DOHH2 (cell line): ENCODE results near the gene GCGR.

Experiments used
- H3F3A ChIP-seq: fragments of 200-600 bp; sonication (generic), shearing (Covaris generic); 2 replicates; pipeline ENCODE4 v1.6.0; 2016; ENCODE audit warnings: antibody characterized with exemption, mild to moderate bottlenecking; ENCODE audit not compliant: control insufficient read depth, insufficient read depth
- H3K27ac ChIP-seq: fragments of 200-600 bp; sonication (generic); 2 replicates; pipeline ENCODE4 v1.5.1; 2014; ENCODE audit warnings: low read depth, mild to moderate bottlenecking, low read length, moderate library complexity
- H3K27me3 ChIP-seq: fragments of 200-600 bp; sonication (generic); 2 replicates; pipeline ENCODE4 v1.6.1; 2014; ENCODE audit warnings: mild to moderate bottlenecking, low read length, mixed read lengths; ENCODE audit not compliant: control insufficient read depth
- H3K36me3 ChIP-seq: fragments of 200-600 bp; sonication (generic); 2 replicates; pipeline ENCODE4 v1.6.1; 2014; ENCODE audit warnings: mild to moderate bottlenecking, low read length, moderate library complexity, mixed read lengths; ENCODE audit not compliant: control insufficient read depth
- H3K4me1 ChIP-seq: fragments of 200-600 bp; sonication (generic); 2 replicates; pipeline ENCODE4 v1.6.1; 2014; ENCODE audit warnings: mild to moderate bottlenecking, low read length, mixed read lengths; ENCODE audit not compliant: control insufficient read depth
- H3K4me2 ChIP-seq: fragments of 200-600 bp; sonication (generic); 2 replicates; pipeline ENCODE4 v1.6.0; 2014; ENCODE audit warnings: mild to moderate bottlenecking, low read length, moderate library complexity
- H3K4me3 ChIP-seq: fragments of 200-600 bp; sonication (generic); 2 replicates; pipeline ENCODE4 v1.5.1; 2014; ENCODE audit warnings: mild to moderate bottlenecking, low read length, mixed read lengths
- H3K79me2 ChIP-seq: fragments of 200-600 bp; sonication (generic); 2 replicates; pipeline ENCODE4 v1.6.1; 2014; ENCODE audit warnings: mild to moderate bottlenecking, low read length, mixed read lengths; ENCODE audit not compliant: control insufficient read depth
- H3K9me2 ChIP-seq: fragments of 200-600 bp; sonication (generic); replicated peaks from 2 replicates; pipeline ENCODE4 v1.6.1; 2014; ENCODE audit warnings: mild to moderate bottlenecking, low read length, mixed read lengths; ENCODE audit not compliant: control insufficient read depth
- H3K9me3 ChIP-seq: fragments of 200-600 bp; sonication (generic); 2 replicates; pipeline ENCODE4 v1.6.1; 2014; ENCODE audit warnings: antibody characterized with exemption, low read length, mixed read lengths; ENCODE audit not compliant: control insufficient read depth, insufficient read depth
- H4K20me1 ChIP-seq: fragments of 200-600 bp; sonication (generic); 2 replicates; pipeline ENCODE4 v1.6.0; 2014; ENCODE audit warnings: low read depth, mild to moderate bottlenecking, antibody characterized with exemption, low read length, moderate library complexity; ENCODE audit not compliant: control insufficient read depth, insufficient read depth
- CTCF ChIP-seq: fragments of 200-600 bp; sonication (generic); IDR thresholded peaks from one replicate; pipeline ENCODE4 v1.5.1; 2014; ENCODE audit warnings: antibody characterized with exemption, mild to moderate bottlenecking, low read depth, low read length; ENCODE audit not compliant: poor library complexity, severe bottlenecking
- EZH2phosphoT487 ChIP-seq: fragments of 200-600 bp; sonication (generic); IDR thresholded peaks from 2 replicates; pipeline ENCODE4 v1.6.1; 2017; ENCODE audit warnings: borderline replicate concordance, mild to moderate bottlenecking, antibody characterized with exemption, low read length, moderate library complexity, mixed read lengths

GCGR gene

GRCh38 chr17:81806461-81807209 lies 2.7 kb downstream of the GCGR start:
- Histone ChIP-seq H4K20me1 (no peaks in the 10 kb centered on the region), H3K9me3 (no peaks in the 10 kb centered on the region), H3K4me2 (no peak overlapping the region), H3K27ac (no peak overlapping the region), H3K36me3 (no peaks in the 10 kb centered on the region), H3K4me3 (no peak overlapping the region), H3F3A (no peaks in the 10 kb centered on the region), H3K4me1 (no peaks in the 10 kb centered on the region), H3K79me2 (no peaks in the 10 kb centered on the region), H3K9me2 (no peaks in the 10 kb centered on the region), H3K27me3 (peaks cover 19% of the 10 kb centered on the region)
- TF ChIP-seq CTCF: no peak
- TF ChIP-seq EZH2phosphoT487: no peak

GRCh38 chr17:81807210-81807719 lies 3.3 kb downstream of the GCGR start:
- Histone ChIP-seq H3K9me2 (no peaks in the 10 kb centered on the region), H3K4me2 (no peak overlapping the region), H3K79me2 (no peaks in the 10 kb centered on the region), H3K27me3 (peaks cover 19% of the 10 kb centered on the region), H3K4me3 (no peak overlapping the region), H3K36me3 (no peaks in the 10 kb centered on the region), H4K20me1 (no peaks in the 10 kb centered on the region), H3F3A (no peaks in the 10 kb centered on the region), H3K27ac (no peak overlapping the region), H3K9me3 (no peaks in the 10 kb centered on the region), H3K4me1 (no peaks in the 10 kb centered on the region)
- TF ChIP-seq CTCF: no peak
- TF ChIP-seq EZH2phosphoT487: no peak

GRCh38 chr17:81807839-81808238 lies 3.9 kb downstream of the GCGR start:
- Histone ChIP-seq H4K20me1 (no peaks in the 10 kb centered on the region), H3K4me3 (no peak overlapping the region), H3F3A (no peaks in the 10 kb centered on the region), H3K79me2 (no peaks in the 10 kb centered on the region), H3K36me3 (no peaks in the 10 kb centered on the region), H3K27me3 (peaks cover 19% of the 10 kb centered on the region), H3K4me2 (no peak overlapping the region), H3K4me1 (no peaks in the 10 kb centered on the region), H3K9me2 (no peaks in the 10 kb centered on the region), H3K9me3 (no peaks in the 10 kb centered on the region), H3K27ac (no peak overlapping the region)
- TF ChIP-seq EZH2phosphoT487: no peak
- no peak for TF ChIP-seq CTCF
